Caco-2 (cell line): Measurements from ENCODE around the gene ERMN. TPM values are rescaled to one million over a fixed set of nuclear protein-coding genes. Genes with fewer than 3 reads are reported as not detected.
A peak's percentile ranks its signal among the peaks of the same experiment; 100 is the strongest.
"Not testable (repeated sequence)": the region's sequence is repeated elsewhere in the genome, so short reads cannot be mapped to it uniquely, and the experiment has no call there.

Experiments used
- Bru-seq: library from RNA; stranded (reverse); fragments of 400-500 nt; gene quantifications from one replicate; lab custom pipeline; 2021; lab: Mats Ljungman, UMichigan
- BruChase-seq, 2 experiments: library from RNA; stranded (reverse); fragments of 400-500 nt; gene quantifications; one replicate each; lab custom pipeline; 2021; lab: Mats Ljungman, UMichigan
- BruUV-seq: library from RNA; stranded (reverse); fragments of 400-500 nt; replicated peaks from 2 replicates; lab custom pipeline; 2021; lab: Mats Ljungman, UMichigan
- CTCF ChIA-PET: fragments of 300-600 bp; sonication (Branson Sonifier 250); formaldehyde crosslinking; loops from one replicate; lab custom pipeline; 2022; ENCODE audit warnings: antibody characterized with exemption; lab: Charles Lee
- POLR2A ChIA-PET: fragments of 300-600 bp; sonication (Branson Sonifier 250); formaldehyde crosslinking; loops from one replicate; lab custom pipeline; 2022; ENCODE audit warnings: antibody characterized with exemption; lab: Charles Lee
- DNase-seq, 2 experiments: peaks; one replicate each; pipeline versions ENCODE4 v3.0.0 to v3.0.0-alpha.2; 2020 to 2022
- H3K27me3 ChIP-seq: replicated peaks from 2 replicates; pipeline ENCODE4 v1.6.0; 2011; ENCODE audit warnings: low read length; ENCODE audit not compliant: control insufficient read depth, insufficient read depth
- H3K36me3 ChIP-seq: 2 replicates; pipeline ENCODE4 v1.5.1; 2011; ENCODE audit warnings: low read length; ENCODE audit not compliant: control insufficient read depth, insufficient read depth
- H3K4me1 ChIP-seq: fragments of 250-450 bp; sonication (Bioruptor Pico); 2 replicates; pipeline ENCODE4 v1.5.1; 2020; ENCODE audit warnings: mild to moderate bottlenecking
- H3K4me3 ChIP-seq: 2 replicates; pipeline ENCODE4 v1.5.1; 2011; ENCODE audit warnings: low read depth, mild to moderate bottlenecking, control low read depth, low read length
- H3K9me3 ChIP-seq: fragments of 250-450 bp; sonication (Bioruptor Pico); 2 replicates; pipeline ENCODE4 v1.5.1; 2020; ENCODE audit warnings: mild to moderate bottlenecking, moderate library complexity
- H3K27ac Mint-ChIP-seq: one replicate; pipeline ENCODE4 v1.8.0; 2022; ENCODE audit warnings: mixed read lengths; ENCODE audit not compliant: unreplicated experiment
- H3K27me3 Mint-ChIP-seq: one replicate; pipeline ENCODE4 v1.8.0; 2022; ENCODE audit warnings: mixed read lengths; ENCODE audit not compliant: insufficient read depth, unreplicated experiment
- H3K36me3 Mint-ChIP-seq: one replicate; pipeline ENCODE4 v1.8.0; 2022; ENCODE audit warnings: mild to moderate bottlenecking, mixed read lengths; ENCODE audit not compliant: insufficient read depth, unreplicated experiment
- H3K4me1 Mint-ChIP-seq: one replicate; pipeline ENCODE4 v1.8.0; 2022; ENCODE audit warnings: low read depth, mixed read lengths; ENCODE audit not compliant: unreplicated experiment
- H3K4me3 Mint-ChIP-seq: one replicate; pipeline ENCODE4 v1.8.0; 2022; ENCODE audit warnings: mild to moderate bottlenecking, moderate library complexity, mixed read lengths; ENCODE audit not compliant: unreplicated experiment
- H3K9me3 Mint-ChIP-seq: one replicate; pipeline ENCODE4 v1.8.0; 2022; ENCODE audit warnings: mixed read lengths; ENCODE audit not compliant: unreplicated experiment
- CTCF ChIP-seq, 2 experiments: fragments of 200-600 bp in 1 of 2; IDR thresholded peaks; 1 replicate in 1 of 2; 2 replicates in 1 of 2; pipeline versions ENCODE4 v1.5.1 to v1.8.0; 2011 to 2022; ENCODE audit warnings: antibody characterized with exemption in 1 of 2, control low read depth in 1 of 2, inconsistent platforms in 1 of 2, low read depth in 1 of 2, low read length in 1 of 2, mild to moderate bottlenecking in 1 of 2, moderate library complexity in 1 of 2; ENCODE audit not compliant: insufficient read depth in 1 of 2, severe bottlenecking in 1 of 2, unreplicated experiment in 1 of 2
- intact Hi-C: fragments of 100-400 bp; cut with micrococcal nuclease; formaldehyde crosslinking; loops from one replicate; pipeline ENCODE4 v1.10.0; 2022; ENCODE audit not compliant: unreplicated experiment
- long read RNA-seq: library from polyadenylated mRNA; stranded (forward); transcript quantifications from one replicate; pipeline ENCODE4 v2.0.0, GENCODE V29; 2022
- total RNA-seq: library from RNA; stranded (reverse); gene quantifications from 2 replicates; pipeline ENCODE4 v1.2.3, GENCODE V29; 2022

Gene ERMN, protein sequence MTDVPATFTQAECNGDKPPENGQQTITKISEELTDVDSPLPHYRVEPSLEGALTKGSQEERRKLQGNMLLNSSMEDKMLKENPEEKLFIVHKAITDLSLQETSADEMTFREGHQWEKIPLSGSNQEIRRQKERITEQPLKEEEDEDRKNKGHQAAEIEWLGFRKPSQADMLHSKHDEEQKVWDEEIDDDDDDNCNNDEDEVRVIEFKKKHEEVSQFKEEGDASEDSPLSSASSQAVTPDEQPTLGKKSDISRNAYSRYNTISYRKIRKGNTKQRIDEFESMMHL
- total RNA-seq = 0.44 and 0.61 TPM in 2 replicates
- Bru-seq, nascent RNA = percentile 24 among the genes with signal in this experiment
- percentile 35 among the genes with signal in this experiment for BruChase-seq, experiment 1, labeled RNA remaining after a 2-hour chase
- percentile 32 among the genes with signal in this experiment for BruChase-seq, experiment 2, labeled RNA remaining after a 6-hour chase
- long read RNA-seq, partial matches to known transcripts = 0 of 2 reads
- long read RNA-seq, other reads (novel, unspliced or antisense) = 0 of 2 reads

DNA sequence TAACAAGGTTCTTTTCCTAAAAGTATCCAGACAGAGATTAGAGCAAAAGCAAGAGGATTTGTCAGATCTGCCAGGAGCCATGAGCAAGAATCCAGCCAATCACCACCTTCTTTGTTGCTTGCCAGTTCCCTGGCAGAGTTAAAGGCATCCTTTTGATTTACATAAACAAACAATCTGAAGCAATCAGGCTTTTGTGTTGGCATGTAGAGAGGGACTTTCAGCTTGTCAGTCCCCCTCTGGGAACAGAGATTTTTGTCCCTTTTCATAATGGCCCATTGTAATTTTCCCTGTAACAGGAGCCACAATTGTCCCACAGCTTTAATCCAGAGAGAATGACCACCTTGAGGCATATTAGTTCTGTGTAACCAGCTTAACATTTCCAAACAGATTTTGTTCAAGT lies at the start of gene ERMN:
Gene ERMN (minus strand): TSS at position 39 of the 400 bp plus-strand sequence. CDS start 182 bp downstream, outside the sequence.
- no peaks in the 10 kb centered on the region for H3K27me3 Mint-ChIP-seq
- no peaks in the 10 kb centered on the region for H3K9me3 Mint-ChIP-seq
- no peaks in the 10 kb centered on the region for H3K27me3 ChIP-seq
- intact Hi-C loops = loop anchor here (2.0 kb wide), 2 partner anchors 65 to 167 kb away; no protein-coding TSS in a partner anchor
- ChIA-PET CTCF (interaction anchor here (1.2 to 2.6 kb wide), 3 partner anchors 10 to 23 kb away, joined by 6 to 27 read pairs (median 9); no protein-coding TSS in a partner anchor), POLR2A (no interaction called here)
- no TSS peak for BruUV-seq
- peak within 1 kb of the TSS; percentile 52 for H3K27ac Mint-ChIP-seq
- H3K4me1 ChIP-seq = peaks cover 52% of the 10 kb centered on the region
- DNase-seq = no peak
- no peak within 1 kb of the TSS for H3K4me3 Mint-ChIP-seq
- H3K4me3 ChIP-seq = no peak within 1 kb of the TSS
- no peaks in the 10 kb centered on the region for H3K36me3 ChIP-seq
- H3K9me3 ChIP-seq = no peaks in the 10 kb centered on the region; the same call in 1 of the 2 replicates
- no peaks in the 10 kb centered on the region for H3K36me3 Mint-ChIP-seq
- TF ChIP-seq CTCF (IDR thresholded peaks at IDR 0.05; ENCODE audit: insufficient read depth in 1 of 2, low read depth in 1 of 2, low read length in 1 of 2, severe bottlenecking in 1 of 2, unreplicated experiment in 1 of 2) = no peak
- H3K4me1 Mint-ChIP-seq = peaks cover 17% of the 10 kb centered on the region

GRCh38 chr2:157375384-157375783 lies 49.8 kb upstream of the ERMN start:
- Histone ChIP-seq H3K27me3 (no peaks in the 10 kb centered on the region), H3K4me3 (no peak overlapping the region), H3K9me3 (peaks cover 22% of the 10 kb centered on the region), H3K36me3 (no peaks in the 10 kb centered on the region), H3K4me1 (no peaks in the 10 kb centered on the region)
- ChIA-PET CTCF (no interaction called here), POLR2A (no interaction called here)
- H3K9me3 Mint-ChIP-seq = peaks cover 28% of the 10 kb centered on the region
- H3K4me1 Mint-ChIP-seq = no peaks in the 10 kb centered on the region
- no peak overlapping the region for H3K27ac Mint-ChIP-seq
- H3K27me3 Mint-ChIP-seq = no peaks in the 10 kb centered on the region
- DNase-seq = peak in 1 of 2 experiments; percentile 5
- BruUV-seq = no TSS peak
- no peak for TF ChIP-seq CTCF (IDR thresholded peaks at IDR 0.05; ENCODE audit: insufficient read depth in 1 of 2, low read depth in 1 of 2, low read length in 1 of 2, severe bottlenecking in 1 of 2, unreplicated experiment in 1 of 2)
- intact Hi-C loops = no loop called here
- peaks cover 6% of the 10 kb centered on the region for H3K36me3 Mint-ChIP-seq
- H3K4me3 Mint-ChIP-seq = no peak overlapping the region

DNA sequence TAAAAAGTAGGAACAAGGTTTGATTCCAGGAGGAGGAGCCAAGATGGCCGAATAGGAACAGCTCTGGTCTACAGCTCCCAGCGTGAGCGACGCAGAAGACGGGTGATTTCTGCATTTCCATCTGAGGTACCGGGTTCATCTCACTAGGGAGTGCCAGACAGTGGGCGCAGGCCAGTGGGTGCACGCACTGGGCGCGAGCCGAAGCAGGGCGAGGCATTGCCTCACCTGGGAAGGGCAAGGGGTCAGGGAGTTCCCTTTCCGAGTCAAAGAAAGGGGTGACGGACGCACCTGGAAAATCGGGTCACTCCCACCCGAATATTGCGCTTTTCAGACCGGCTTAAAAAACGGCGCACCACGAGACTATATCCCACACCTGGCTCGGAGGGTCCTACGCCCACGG lies 42.9 kb upstream of the ERMN start:
- CTCF ChIA-PET = not testable (repeated sequence)

More for the DNA sequence above, 42.9 kb upstream of the ERMN start:
- H3K4me1 ChIP-seq, H3K27me3 ChIP-seq, H3K4me1 Mint-ChIP-seq, H3K9me3 ChIP-seq, H3K36me3 Mint-ChIP-seq, H3K27me3 Mint-ChIP-seq, H3K27ac Mint-ChIP-seq, H3K4me3 ChIP-seq, DNase-seq, H3K36me3 ChIP-seq, BruUV-seq, H3K4me3 Mint-ChIP-seq, intact Hi-C loops, POLR2A ChIA-PET: not testable (repeated sequence)
- peaks cover 20% of the 10 kb centered on the region for H3K9me3 Mint-ChIP-seq
